NCI-H345 (cell line): ENCODE data around the gene AUTS2.
"Not testable (repeated sequence)": the region's sequence is repeated elsewhere in the genome, so short reads cannot be mapped to it uniquely, and the experiment has no call there.

Experiments
- DNase-seq: peaks from one replicate; lab custom pipeline; 2025; lab: John Stamatoyannopoulos, UW

The AUTS2 gene

GRCh38 chr7:70720191-70720873 is 1122.1 kb downstream of the AUTS2 start:
- DNase-seq = no peak

GRCh38 chr7:70721500-70721899 is 1123.2 kb downstream of the AUTS2 start:
- DNase-seq = no peak

- DNase-seq = no peak
Observed at GRCh38 chr7:70723339-70723738, 1125.1 kb downstream of the AUTS2 start.

GRCh38 chr7:70725448-70725847 is 1127.2 kb downstream of the AUTS2 start:
- DNase-seq = no peak

GRCh38 chr7:70726294-70726693 is 1128.0 kb downstream of the AUTS2 start:
- DNase-seq = no peak

- DNase-seq = peak; percentile 52
Observed at GRCh38 chr7:70726951-70727378, 1128.7 kb downstream of the AUTS2 start.

- DNase-seq = no peak
Observed at GRCh38 chr7:70727861-70728260, 1129.6 kb downstream of the AUTS2 start.

GRCh38 chr7:70728872-70729552 is 1130.7 kb downstream of the AUTS2 start:
- no peak for DNase-seq

GRCh38 chr7:70729553-70730157 is 1131.4 kb downstream of the AUTS2 start:
- not testable (repeated sequence) for DNase-seq

GRCh38 chr7:70730451-70731110 is 1132.3 kb downstream of the AUTS2 start:
- DNase-seq = no peak

GRCh38 chr7:70733090-70733489 is 1134.8 kb downstream of the AUTS2 start:
- no peak for DNase-seq

GRCh38 chr7:70734411-70734810 is 1136.1 kb downstream of the AUTS2 start:
- DNase-seq = no peak

- DNase-seq = no peak
Observed at GRCh38 chr7:70735313-70735712, 1137.0 kb downstream of the AUTS2 start.

GRCh38 chr7:70736715-70737460 is 1138.6 kb downstream of the AUTS2 start:
- DNase-seq = no peak

- DNase-seq = no peak
Observed at GRCh38 chr7:70738151-70738885, 1140.0 kb downstream of the AUTS2 start.

GRCh38 chr7:70739646-70740210 is 1141.5 kb downstream of the AUTS2 start:
- DNase-seq = no peak

GRCh38 chr7:70741666-70742065 is 1143.4 kb downstream of the AUTS2 start:
- DNase-seq = no peak

- no peak for DNase-seq
Observed at GRCh38 chr7:70743531-70744325, 1145.5 kb downstream of the AUTS2 start.

GRCh38 chr7:70744492-70744891 is 1146.2 kb downstream of the AUTS2 start:
- no peak for DNase-seq

- DNase-seq = no peak
Observed at GRCh38 chr7:70749831-70750230, 1151.6 kb downstream of the AUTS2 start.
